ENCODE measurements around the gene HSD17B1. TPM values are rescaled to one million over a fixed set of nuclear protein-coding genes. Genes with fewer than 3 reads are reported as not detected.
A peak's percentile ranks its signal among the peaks of the same experiment; 100 is the strongest.
"Not testable (repeated sequence)": the region's sequence is repeated elsewhere in the genome, so short reads cannot be mapped to it uniquely, and the experiment has no call there.

HSD17B1 gene, protein sequence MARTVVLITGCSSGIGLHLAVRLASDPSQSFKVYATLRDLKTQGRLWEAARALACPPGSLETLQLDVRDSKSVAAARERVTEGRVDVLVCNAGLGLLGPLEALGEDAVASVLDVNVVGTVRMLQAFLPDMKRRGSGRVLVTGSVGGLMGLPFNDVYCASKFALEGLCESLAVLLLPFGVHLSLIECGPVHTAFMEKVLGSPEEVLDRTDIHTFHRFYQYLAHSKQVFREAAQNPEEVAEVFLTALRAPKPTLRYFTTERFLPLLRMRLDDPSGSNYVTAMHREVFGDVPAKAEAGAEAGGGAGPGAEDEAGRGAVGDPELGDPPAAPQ
- total RNA-seq: 10 to 100 TPM in 1 of 4 donors, 1 to 10 TPM in 3; 3.0 to 11.8 (median 6.6) TPM

DNA sequence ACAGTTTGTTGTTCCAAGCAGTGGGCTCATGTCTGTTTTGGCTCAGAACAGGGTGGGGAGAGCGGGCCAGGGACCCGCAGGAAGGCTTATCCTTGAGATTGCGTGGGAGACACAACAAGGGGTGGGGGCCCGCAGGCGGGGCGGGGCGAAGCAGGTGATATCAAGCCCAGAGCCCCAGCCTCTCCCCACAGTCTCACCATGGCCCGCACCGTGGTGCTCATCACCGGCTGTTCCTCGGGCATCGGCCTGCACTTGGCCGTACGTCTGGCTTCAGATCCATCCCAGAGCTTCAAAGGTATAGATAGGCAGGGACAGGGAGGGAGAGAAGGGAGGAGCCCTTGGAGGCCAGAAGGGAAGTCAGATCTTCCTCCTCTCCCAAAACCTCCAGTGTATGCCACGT is at the start of gene HSD17B1:
Gene HSD17B1 (plus strand): TSS at position 188 of the 400 bp plus-strand sequence. CDS start 11 bp downstream, at position 199.
- H3K27me3 ChIP-seq; H3K36me3 ChIP-seq; DNase-seq; H3K9me3 ChIP-seq; intact Hi-C loops (cut with DNase I): not testable (repeated sequence)
- Histone ChIP-seq H3K27ac (peak within 1 kb of the TSS; percentile 87 to 96 (median 92)), H3K4me1 (peaks cover 17 to 54% (median 38%) of the 10 kb centered on the region in 3 donors), H3K4me3 (peak within 1 kb of the TSS; percentile 68 to 87 (median 78))
- no CpG with 5 or more reads among the region's 15 CpGs for WGBS, 2 donors

DNA sequence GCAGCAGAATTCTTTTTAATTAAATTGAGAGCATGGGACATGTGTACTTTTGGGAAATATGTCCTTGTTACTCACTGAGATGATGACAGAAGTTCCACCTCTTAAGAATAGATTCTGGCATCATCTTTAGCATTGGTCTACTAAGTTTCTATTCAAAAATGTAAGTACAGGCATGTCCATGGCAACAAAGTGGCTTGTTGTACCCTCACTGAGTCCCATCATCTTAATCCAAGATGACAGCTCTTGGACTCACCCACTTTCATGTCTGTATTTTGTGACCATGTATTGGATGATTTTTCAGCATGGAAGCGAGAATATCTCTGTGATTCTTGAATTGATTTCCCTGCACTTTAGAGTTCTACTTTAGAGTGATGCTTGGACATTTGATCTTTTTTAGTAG is 49.8 kb upstream of the HSD17B1 start:
- H3K4me3 ChIP-seq: no peak overlapping the region
- H3K36me3 ChIP-seq: peaks cover 4 to 100% (median 25%) of the 10 kb centered on the region in 3 donors
- H3K9me3 ChIP-seq: no peaks in the 10 kb centered on the region
- TF ChIP-seq POLR2A (IDR thresholded peaks at IDR 0.05): no peak
- TF ChIP-seq, protein P1, sequence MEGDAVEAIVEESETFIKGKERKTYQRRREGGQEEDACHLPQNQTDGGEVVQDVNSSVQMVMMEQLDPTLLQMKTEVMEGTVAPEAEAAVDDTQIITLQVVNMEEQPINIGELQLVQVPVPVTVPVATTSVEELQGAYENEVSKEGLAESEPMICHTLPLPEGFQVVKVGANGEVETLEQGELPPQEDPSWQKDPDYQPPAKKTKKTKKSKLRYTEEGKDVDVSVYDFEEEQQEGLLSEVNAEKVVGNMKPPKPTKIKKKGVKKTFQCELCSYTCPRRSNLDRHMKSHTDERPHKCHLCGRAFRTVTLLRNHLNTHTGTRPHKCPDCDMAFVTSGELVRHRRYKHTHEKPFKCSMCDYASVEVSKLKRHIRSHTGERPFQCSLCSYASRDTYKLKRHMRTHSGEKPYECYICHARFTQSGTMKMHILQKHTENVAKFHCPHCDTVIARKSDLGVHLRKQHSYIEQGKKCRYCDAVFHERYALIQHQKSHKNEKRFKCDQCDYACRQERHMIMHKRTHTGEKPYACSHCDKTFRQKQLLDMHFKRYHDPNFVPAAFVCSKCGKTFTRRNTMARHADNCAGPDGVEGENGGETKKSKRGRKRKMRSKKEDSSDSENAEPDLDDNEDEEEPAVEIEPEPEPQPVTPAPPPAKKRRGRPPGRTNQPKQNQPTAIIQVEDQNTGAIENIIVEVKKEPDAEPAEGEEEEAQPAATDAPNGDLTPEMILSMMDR (IDR thresholded peaks at IDR 0.05): no peak
- H3K4me1 ChIP-seq: no peaks in the 10 kb centered on the region
- DNase-seq: no peak
- H3K27ac ChIP-seq: no peak overlapping the region
- H3K27me3 ChIP-seq: no peaks in the 10 kb centered on the region
- WGBS, 2 donors: 100% methylated on average over 1 of the region's 1 CpG
- intact Hi-C loops (cut with DNase I): no loop called here

DNA sequence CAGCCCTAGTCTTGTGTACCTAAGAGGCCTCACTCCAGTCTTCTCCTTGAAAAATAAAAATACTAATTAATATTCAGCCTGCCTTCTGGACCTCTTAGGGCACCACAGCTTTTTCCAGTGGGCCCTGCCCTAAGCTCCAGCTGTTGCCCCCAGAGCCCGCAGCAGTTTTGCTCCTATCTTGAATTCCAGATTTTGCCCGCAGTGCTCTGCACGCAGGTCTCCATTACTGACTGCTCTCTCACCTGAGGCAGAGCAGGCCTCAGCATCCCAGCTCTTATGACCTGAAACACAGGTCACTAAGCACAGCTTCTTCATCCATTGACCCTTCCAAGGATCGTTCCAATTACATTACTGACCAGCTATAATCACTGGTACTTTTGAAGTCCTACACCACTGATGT is 45.1 kb upstream of the HSD17B1 start:
- Histone ChIP-seq H3K27ac (no peak overlapping the region), H3K4me1 (peaks cover 0 to 20% (median 0%) of the 10 kb centered on the region in 3 donors), H3K9me3 (no peaks in the 10 kb centered on the region), H3K27me3 (no peaks in the 10 kb centered on the region), H3K36me3 (peaks cover 0 to 89% (median 7%) of the 10 kb centered on the region in 3 donors), H3K4me3 (no peak overlapping the region)
- DNase-seq: no peak
- intact Hi-C loops (cut with DNase I): no loop called here
- WGBS, 2 donors: 96% methylated on average over 4 of the region's 4 CpGs
- no peak for TF ChIP-seq POLR2A (IDR thresholded peaks at IDR 0.05)
- TF ChIP-seq, protein P1 (IDR thresholded peaks at IDR 0.05): no peak

DNA sequence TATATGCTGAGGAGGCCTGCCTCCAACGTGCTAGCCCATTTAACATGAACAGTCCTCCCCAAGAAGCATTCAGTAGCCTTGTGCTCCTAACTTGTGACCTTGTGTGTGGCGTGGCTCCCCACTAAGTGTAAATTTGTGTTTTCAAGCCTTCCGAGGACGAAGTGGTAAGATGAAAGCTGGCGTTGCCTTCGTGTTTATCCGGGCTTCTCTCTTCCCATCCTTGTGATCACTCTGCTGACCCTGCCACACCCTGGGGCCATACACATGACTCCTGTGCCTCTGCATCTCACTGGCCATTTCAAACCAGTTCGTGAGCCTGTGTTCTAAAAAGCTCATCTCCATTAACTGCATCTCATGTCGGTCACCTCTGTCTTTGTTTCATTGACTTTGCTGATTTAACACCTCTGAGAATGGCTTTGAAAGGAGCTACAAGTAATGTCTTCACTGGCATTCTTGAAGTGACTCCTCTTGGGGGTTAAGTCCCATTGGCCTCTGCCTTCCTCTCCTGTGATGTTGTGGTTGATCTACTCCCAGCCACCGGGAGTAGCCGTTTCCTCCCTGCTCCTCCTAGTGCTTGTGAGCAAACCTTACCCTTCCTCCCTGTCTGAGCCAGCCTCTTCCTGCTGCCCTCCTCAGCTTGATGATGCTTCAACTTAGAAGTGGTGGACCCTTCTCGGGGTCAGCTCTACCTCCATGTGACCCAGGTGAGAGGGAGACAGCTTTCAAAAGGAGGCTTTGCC is 44.1 kb upstream of the HSD17B1 start:
- H3K36me3 ChIP-seq: peaks cover 0 to 82% (median 6%) of the 10 kb centered on the region in 3 donors
- no peak for DNase-seq
- H3K9me3 ChIP-seq: no peaks in the 10 kb centered on the region
- intact Hi-C loops (cut with DNase I): no loop called here
- no peak for TF ChIP-seq POLR2A (IDR thresholded peaks at IDR 0.05)
- TF ChIP-seq, protein P1 (IDR thresholded peaks at IDR 0.05): no peak
- H3K27me3 ChIP-seq: no peaks in the 10 kb centered on the region
- WGBS, 2 donors: 71 to 80% methylated on average over 12 of the region's 12 CpGs
- H3K27ac ChIP-seq: peak overlapping the region in 1 of 4 donors; percentile 11
- H3K4me3 ChIP-seq: no peak overlapping the region
- peaks cover 0 to 28% (median 0%) of the 10 kb centered on the region in 3 donors for H3K4me1 ChIP-seq

DNA sequence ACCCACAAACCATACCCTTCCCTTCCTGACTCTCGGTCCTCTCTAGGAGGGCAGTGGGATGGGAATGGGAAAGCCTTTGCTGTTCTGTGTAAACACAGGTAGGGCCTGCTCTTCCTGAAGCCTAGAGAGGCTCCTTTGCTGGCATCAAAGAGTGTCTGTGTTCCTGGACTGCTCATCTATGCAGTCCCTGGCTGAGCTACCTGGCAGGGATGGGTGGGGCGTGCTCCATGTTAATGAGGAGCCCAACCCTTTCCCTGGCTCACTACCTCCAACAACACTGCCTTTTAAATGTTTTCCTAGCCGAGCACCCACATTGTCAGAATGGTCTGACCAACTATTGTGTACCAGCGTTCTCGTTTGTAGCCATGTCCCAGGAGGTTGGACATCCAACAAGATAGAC is 43.3 kb upstream of the HSD17B1 start:
- peaks cover 0 to 82% (median 13%) of the 10 kb centered on the region in 3 donors for H3K36me3 ChIP-seq
- DNase-seq: no peak
- peaks cover 0 to 35% (median 0%) of the 10 kb centered on the region in 3 donors for H3K4me1 ChIP-seq
- no peak for TF ChIP-seq POLR2A (IDR thresholded peaks at IDR 0.05)
- TF ChIP-seq, protein P1 (IDR thresholded peaks at IDR 0.05): no peak
- no peaks in the 10 kb centered on the region for H3K9me3 ChIP-seq
- no peaks in the 10 kb centered on the region for H3K27me3 ChIP-seq
- H3K4me3 ChIP-seq: no peak overlapping the region
- H3K27ac ChIP-seq: peak overlapping the region in 2 of 4 donors; percentile 11 to 16
- WGBS, 2 donors: 70 to 86% methylated on average over 5 of the region's 5 CpGs
- intact Hi-C loops (cut with DNase I): no loop called here
